Spinal cord (tissue), 10 donors: ENCODE data around the gene CDH23. TPM values are rescaled to one million over a fixed set of nuclear protein-coding genes. Genes with fewer than 3 reads are reported as not detected.

Source experiments
- DNase-seq, 6 donors: peaks; one replicate each; pipeline versions ENCODE4 v3.0.0 to v3.0.0-alpha.2; 2013 to 2015; ENCODE audit warnings: low spot score in 6 of 6, low read depth in 4 of 6
- H3K27ac ChIP-seq: one replicate; pipeline ENCODE4 v1.5.1; 2013; ENCODE audit warnings: low read depth, low read length, control low read depth
- H3K27me3 ChIP-seq: one replicate; pipeline ENCODE4 v1.6.1; 2013; ENCODE audit warnings: low read length; ENCODE audit not compliant: control insufficient read depth, insufficient read depth
- H3K36me3 ChIP-seq: one replicate; pipeline ENCODE4 v1.6.1; 2013; ENCODE audit warnings: low read length; ENCODE audit not compliant: control insufficient read depth, insufficient read depth
- H3K4me1 ChIP-seq: one replicate; pipeline ENCODE4 v1.6.1; 2013; ENCODE audit warnings: low read length; ENCODE audit not compliant: control insufficient read depth, insufficient read depth
- H3K4me3 ChIP-seq: one replicate; pipeline ENCODE4 v1.5.1; 2013; ENCODE audit warnings: low read depth, low read length, control low read depth
- H3K9me3 ChIP-seq: one replicate; pipeline ENCODE4 v1.6.1; 2013; ENCODE audit warnings: low read length; ENCODE audit not compliant: control insufficient read depth, insufficient read depth
- WGBS: methylation state at CpG from one replicate; pipeline ENCODE4 v1.1.5; 2013; ENCODE audit warnings: missing lambda C conversion rate; ENCODE audit not compliant: insufficient coverage; 5-methylcytosine and 5-hydroxymethylcytosine counted together
- polyA plus RNA-seq, 2 donors: library from polyadenylated mRNA; unstranded; fragments of 120-200 nt; gene quantifications; one replicate each; pipeline ENCODE4 v1.2.1, GENCODE V29; 2013; ENCODE audit not compliant: insufficient read length in 2 of 2
- total RNA-seq, 2 donors: library from RNA; depleted of rRNA in 1 of 2; stranded (reverse); fragments of 120-200 nt in 1 of 2; fragments of >200 nt in 1 of 2; gene quantifications; one replicate each; pipeline versions ENCODE4 v1.2.3 to v1.2.4, GENCODE V29; 2013 to 2014
- donor health status: healthy.

CDH23 gene
- total and polyA plus RNA-seq, 4 donors: 15.6 to 24.2 (median 19.0) TPM

- Histone ChIP-seq H3K27ac (no peak overlapping the region), H3K27me3 (no peaks in the 10 kb centered on the region), H3K9me3 (no peaks in the 10 kb centered on the region), H3K4me3 (no peak overlapping the region), H3K36me3 (peaks cover 6% of the 10 kb centered on the region), H3K4me1 (peaks cover 22% of the 10 kb centered on the region)
- DNase-seq: no peak
- 100% methylated on average over 1 of the region's 1 CpG for WGBS
These were observed 256.3 kb downstream of the CDH23 start for GRCh38 chr10:71653044-71653443.

GRCh38 chr10:71656220-71656619, 259.5 kb downstream of the CDH23 start:
- 76% methylated on average over 7 of the region's 7 CpGs for WGBS
- no peaks in the 10 kb centered on the region for H3K27me3 ChIP-seq
- H3K36me3 ChIP-seq: peaks cover 6% of the 10 kb centered on the region
- no peak overlapping the region for H3K4me3 ChIP-seq
- H3K4me1 ChIP-seq: peaks cover 17% of the 10 kb centered on the region
- no peak for DNase-seq
- no peaks in the 10 kb centered on the region for H3K9me3 ChIP-seq
- no peak overlapping the region for H3K27ac ChIP-seq

GRCh38 chr10:71657604-71658466, 261.1 kb downstream of the CDH23 start:
- WGBS: 42% methylated on average over 5 of the region's 16 CpGs

GRCh38 chr10:71658467-71658745, 261.7 kb downstream of the CDH23 start:
- Histone ChIP-seq H3K27me3 (no peaks in the 10 kb centered on the region), H3K36me3 (no peaks in the 10 kb centered on the region), H3K4me3 (no peak overlapping the region), H3K27ac (no peak overlapping the region), H3K9me3 (no peaks in the 10 kb centered on the region), H3K4me1 (peaks cover 17% of the 10 kb centered on the region)
- 92% methylated on average over 8 of the region's 8 CpGs for WGBS
- DNase-seq: no peak

More at GRCh38 chr10:71657604-71658466, 261.1 kb downstream of the CDH23 start:
- H3K27me3 ChIP-seq: no peaks in the 10 kb centered on the region
- H3K4me1 ChIP-seq: peaks cover 17% of the 10 kb centered on the region
- H3K27ac ChIP-seq: no peak overlapping the region
- H3K36me3 ChIP-seq: no peaks in the 10 kb centered on the region
- DNase-seq: peak in 1 of 6 donors; percentile 80
- no peak overlapping the region for H3K4me3 ChIP-seq
- no peaks in the 10 kb centered on the region for H3K9me3 ChIP-seq

- Histone ChIP-seq H3K27ac (no peak overlapping the region), H3K36me3 (no peaks in the 10 kb centered on the region), H3K4me1 (peaks cover 17% of the 10 kb centered on the region), H3K27me3 (no peaks in the 10 kb centered on the region), H3K4me3 (no peak overlapping the region), H3K9me3 (no peaks in the 10 kb centered on the region)
- DNase-seq: no peak
- WGBS: 71% methylated on average over 5 of the region's 5 CpGs
These were observed 262.5 kb downstream of the CDH23 start for GRCh38 chr10:71659111-71659634.

- WGBS: 67% methylated on average over 2 of the region's 10 CpGs
- no peak for DNase-seq
- Histone ChIP-seq H3K9me3 (no peaks in the 10 kb centered on the region), H3K27ac (no peak overlapping the region), H3K36me3 (no peaks in the 10 kb centered on the region), H3K4me3 (no peak overlapping the region), H3K27me3 (no peaks in the 10 kb centered on the region), H3K4me1 (peaks cover 17% of the 10 kb centered on the region)
These were observed 263.0 kb downstream of the CDH23 start for GRCh38 chr10:71659737-71660136.

- DNase-seq: no peak
- H3K9me3 ChIP-seq: no peaks in the 10 kb centered on the region
- H3K27ac ChIP-seq: no peak overlapping the region
- no peaks in the 10 kb centered on the region for H3K36me3 ChIP-seq
- WGBS: 100% methylated on average over 1 of the region's 4 CpGs
- no peaks in the 10 kb centered on the region for H3K27me3 ChIP-seq
- no peak overlapping the region for H3K4me3 ChIP-seq
- H3K4me1 ChIP-seq: peaks cover 17% of the 10 kb centered on the region
These were observed 263.6 kb downstream of the CDH23 start for GRCh38 chr10:71660313-71660712.

GRCh38 chr10:71661060-71661622, 264.4 kb downstream of the CDH23 start:
- peaks cover 2% of the 10 kb centered on the region for H3K27me3 ChIP-seq
- H3K4me3 ChIP-seq: no peak overlapping the region
- H3K9me3 ChIP-seq: no peaks in the 10 kb centered on the region
- H3K4me1 ChIP-seq: peaks cover 17% of the 10 kb centered on the region
- H3K36me3 ChIP-seq: no peaks in the 10 kb centered on the region
- no peak overlapping the region for H3K27ac ChIP-seq
- 64% methylated on average over 10 of the region's 11 CpGs for WGBS
- DNase-seq: no peak

- Histone ChIP-seq H3K27ac (no peak overlapping the region), H3K36me3 (no peaks in the 10 kb centered on the region), H3K27me3 (peaks cover 2% of the 10 kb centered on the region), H3K9me3 (no peaks in the 10 kb centered on the region), H3K4me1 (peaks cover 22% of the 10 kb centered on the region), H3K4me3 (no peak overlapping the region)
- DNase-seq: peak in 1 of 6 donors; percentile 47
- WGBS: 63% methylated on average over 14 of the region's 28 CpGs
These were observed 265.1 kb downstream of the CDH23 start for GRCh38 chr10:71661779-71662336.
